Lung (tissue), 12 donors: ENCODE measurements around the gene TXLNG. TPM values are rescaled to one million over a fixed set of nuclear protein-coding genes. Genes with fewer than 3 reads are reported as not detected.

ENCODE experiments used
- ATAC-seq: fragments of 200-7000 bp; cut with Tn5 transposase; one replicate; pipeline ENCODE4 v1.9.1; 2020; ENCODE audit warnings: moderate number of reproducible peaks; ENCODE audit not compliant: insufficient read depth, low FRiP score
- DNase-seq, 3 donors: peaks; one replicate each; pipeline ENCODE4 v3.0.0-alpha.2; 2013 to 2017
- H3K27ac ChIP-seq, 2 donors: one replicate each; pipeline ENCODE4 v1.5.1; 2013; ENCODE audit warnings: mild to moderate bottlenecking in 2 of 2, moderate library complexity in 2 of 2, control low read depth in 1 of 2, inconsistent platforms in 1 of 2, low read depth in 1 of 2, low read length in 1 of 2
- H3K27me3 ChIP-seq, 3 donors: one replicate each; pipeline ENCODE4 v1.5.1; 2013; ENCODE audit warnings: low read length in 2 of 3; ENCODE audit not compliant: control insufficient read depth in 3 of 3, insufficient read depth in 3 of 3
- H3K36me3 ChIP-seq, 4 donors: one replicate each; pipeline ENCODE4 v1.5.1; 2013; ENCODE audit warnings: low read length in 4 of 4, mild to moderate bottlenecking in 1 of 4, moderate library complexity in 1 of 4; ENCODE audit not compliant: control insufficient read depth in 4 of 4, insufficient read depth in 4 of 4
- H3K4me1 ChIP-seq, 5 donors: one replicate each; pipeline ENCODE4 v1.5.1; 2013; ENCODE audit warnings: low read length in 5 of 5, mild to moderate bottlenecking in 2 of 5, moderate library complexity in 1 of 5; ENCODE audit not compliant: control insufficient read depth in 5 of 5, insufficient read depth in 5 of 5
- H3K4me3 ChIP-seq: one replicate; pipeline ENCODE4 v1.5.1; 2013; ENCODE audit warnings: mild to moderate bottlenecking, control low read depth, moderate library complexity
- H3K9ac ChIP-seq, 2 donors: one replicate each; pipeline ENCODE4 v1.5.1; 2013; ENCODE audit warnings: low read length in 2 of 2, control low read depth in 1 of 2; ENCODE audit not compliant: insufficient read depth in 1 of 2
- H3K9me3 ChIP-seq, 4 donors: one replicate each; pipeline ENCODE4 v1.5.1; 2013; ENCODE audit warnings: low read length in 3 of 4, mild to moderate bottlenecking in 1 of 4, moderate library complexity in 1 of 4; ENCODE audit not compliant: control insufficient read depth in 4 of 4, insufficient read depth in 3 of 4
- CTCF ChIP-seq: IDR thresholded peaks from 2 replicates; pipeline ENCODE4 v1.5.1; 2012; ENCODE audit warnings: mild to moderate bottlenecking; ENCODE audit errors: control extremely low read depth, extremely low read depth
- WGBS, 2 donors: extraction: QIAGEN DNeasy Blood & Tissue Kit; methylation state at CpG; one replicate each; pipeline ENCODE4 v1.1.7; 2013; 5-methylcytosine and 5-hydroxymethylcytosine counted together
- polyA plus RNA-seq, 2 donors: library from polyadenylated mRNA; stranded (reverse); fragments of 200-250 nt; gene quantifications; one replicate each; pipeline ENCODE4 v1.2.1, GENCODE V29; 2013
- total RNA-seq, 2 donors: library from RNA; depleted of rRNA in 1 of 2; stranded (reverse); fragments of >200 nt in 1 of 2; gene quantifications; one replicate each; pipeline ENCODE4 v1.2.1, GENCODE V29; 2014 to 2021
- donor health status: control.
- donor health status: control.
- donor health status: Bipolar disorder and iron deficiency.
- donor health status: healthy.
- donor health status: DM: yes; HTN: yes; CAD: no.

TXLNG gene
- total and polyA plus RNA-seq, 4 donors = 7.5 to 15.4 (median 9.6) TPM

GRCh38 chrX:16743604-16744325 is 42.5 kb upstream of the TXLNG start:
- Histone ChIP-seq H3K9ac (no peak overlapping the region), H3K4me3 (no peak overlapping the region), H3K27ac (no peak overlapping the region), H3K9me3 (peaks cover 0 to 2% (median 0%) of the 10 kb centered on the region in 4 donors), H3K36me3 (peaks cover 0 to 24% (median 22%) of the 10 kb centered on the region in 4 donors), H3K4me1 (no peaks in the 10 kb centered on the region), H3K27me3 (peaks cover 0 to 10% (median 2%) of the 10 kb centered on the region in 3 donors)
- ATAC-seq = no peak
- DNase-seq = no peak
- WGBS, 2 donors = 95 to 96% methylated on average over 12 of the region's 12 CpGs
- no peak for TF ChIP-seq CTCF

- 91 to 98% methylated on average over 4 to 5 of the region's 5 CpGs for WGBS, 2 donors
- ATAC-seq (no peak), DNase-seq (no peak)
- peaks cover 3 to 30% (median 23%) of the 10 kb centered on the region in 4 donors for H3K36me3 ChIP-seq
- TF ChIP-seq CTCF = no peak
- peaks cover 0 to 7% (median 2%) of the 10 kb centered on the region in 3 donors for H3K27me3 ChIP-seq
- H3K4me1 ChIP-seq = no peaks in the 10 kb centered on the region
- H3K9me3 ChIP-seq = peaks cover 0 to 2% (median 0%) of the 10 kb centered on the region in 4 donors
- H3K9ac ChIP-seq = no peak overlapping the region
- no peak overlapping the region for H3K4me3 ChIP-seq
- no peak overlapping the region for H3K27ac ChIP-seq
Measured at GRCh38 chrX:16745102-16745501, 41.2 kb upstream of the TXLNG start.

GRCh38 chrX:16745659-16746058 is 40.6 kb upstream of the TXLNG start:
- ATAC-seq = no peak
- TF ChIP-seq CTCF = no peak
- Histone ChIP-seq H3K4me3 (no peak overlapping the region), H3K9ac (no peak overlapping the region), H3K36me3 (peaks cover 3 to 31% (median 25%) of the 10 kb centered on the region in 4 donors), H3K9me3 (peaks cover 0 to 2% (median 0%) of the 10 kb centered on the region in 4 donors), H3K4me1 (no peaks in the 10 kb centered on the region), H3K27me3 (peaks cover 0 to 4% (median 2%) of the 10 kb centered on the region in 3 donors), H3K27ac (no peak overlapping the region)
- no peak for DNase-seq
- WGBS, 2 donors = 96 to 97% methylated on average over 3 to 5 of the region's 5 CpGs
